DND-41 (cell line): ENCODE data around the gene OLFML1.

ENCODE experiments used
- ATAC-seq: fragments of 200-7000 bp; cut with Tn5 transposase; 3 replicates; pipeline ENCODE4 v1.9.1; 2021; ENCODE audit warnings: low read depth; ENCODE audit not compliant: insufficient read depth
- DNase-seq: peaks from one replicate; pipeline ENCODE4 v3.0.0-alpha.2; 2020
- H2AFZ ChIP-seq: 2 replicates; pipeline ENCODE4 v1.6.0; 2012; ENCODE audit warnings: low read depth, low read length
- H3K27ac ChIP-seq: 2 replicates; pipeline ENCODE4 v1.5.1; 2012; ENCODE audit warnings: low read length, inconsistent platforms
- H3K27me3 ChIP-seq: fragments of 200-600 bp; sonication (generic); 2 replicates; pipeline ENCODE4 v1.6.0; 2012; ENCODE audit warnings: low read length, mild to moderate bottlenecking, inconsistent platforms; ENCODE audit not compliant: insufficient read depth, poor library complexity
- H3K36me3 ChIP-seq: 2 replicates; pipeline ENCODE4 v1.5.1; 2012; ENCODE audit warnings: low read length, inconsistent platforms; ENCODE audit not compliant: insufficient read depth
- H3K4me1 ChIP-seq: 2 replicates; pipeline ENCODE4 v1.5.1; 2012; ENCODE audit warnings: mild to moderate bottlenecking, low read length; ENCODE audit not compliant: insufficient read depth
- H3K4me2 ChIP-seq: 2 replicates; pipeline ENCODE4 v1.6.0; 2012; ENCODE audit warnings: mild to moderate bottlenecking, moderate library complexity, low read length, inconsistent platforms; ENCODE audit not compliant: insufficient read depth
- H3K4me3 ChIP-seq, 2 experiments: fragments of 200-600 bp in 1 of 2; shearing (Covaris generic) in 1 of 2; 2 replicates each; pipeline ENCODE4 v1.5.1; 2012 to 2016; ENCODE audit warnings: inconsistent platforms in 2 of 2, low read length in 2 of 2, mild to moderate bottlenecking in 2 of 2, low read depth in 1 of 2, moderate library complexity in 1 of 2
- H3K79me2 ChIP-seq: 2 replicates; pipeline ENCODE4 v1.6.0; 2012; ENCODE audit warnings: low read length, inconsistent platforms; ENCODE audit not compliant: insufficient read depth
- H3K9ac ChIP-seq: 2 replicates; pipeline ENCODE4 v1.6.0; 2012; ENCODE audit warnings: low read depth, mild to moderate bottlenecking, inconsistent platforms, low read length, moderate library complexity
- H3K9me3 ChIP-seq: 2 replicates; pipeline ENCODE4 v1.5.1; 2012; ENCODE audit warnings: low read length, moderate library complexity, mild to moderate bottlenecking, inconsistent platforms; ENCODE audit not compliant: insufficient read depth, severe bottlenecking
- H4K20me1 ChIP-seq: 2 replicates; pipeline ENCODE4 v1.6.0; 2012; ENCODE audit warnings: low read length; ENCODE audit not compliant: insufficient read depth
- EZH2 ChIP-seq: IDR thresholded peaks from 3 replicates; pipeline ENCODE4 v1.6.1; 2012; ENCODE audit warnings: borderline replicate concordance, low read depth, mild to moderate bottlenecking, moderate library complexity, low read length, inconsistent platforms; ENCODE audit not compliant: severe bottlenecking
- TF ChIP-seq, protein P1 (sequence below): IDR thresholded peaks from 2 replicates; pipeline ENCODE4 v1.5.1; 2012; ENCODE audit warnings: borderline replicate concordance, low read length, moderate library complexity, mild to moderate bottlenecking; ENCODE audit not compliant: poor library complexity, severe bottlenecking; ENCODE audit errors: extremely low read depth

The OLFML1 gene

DNA sequence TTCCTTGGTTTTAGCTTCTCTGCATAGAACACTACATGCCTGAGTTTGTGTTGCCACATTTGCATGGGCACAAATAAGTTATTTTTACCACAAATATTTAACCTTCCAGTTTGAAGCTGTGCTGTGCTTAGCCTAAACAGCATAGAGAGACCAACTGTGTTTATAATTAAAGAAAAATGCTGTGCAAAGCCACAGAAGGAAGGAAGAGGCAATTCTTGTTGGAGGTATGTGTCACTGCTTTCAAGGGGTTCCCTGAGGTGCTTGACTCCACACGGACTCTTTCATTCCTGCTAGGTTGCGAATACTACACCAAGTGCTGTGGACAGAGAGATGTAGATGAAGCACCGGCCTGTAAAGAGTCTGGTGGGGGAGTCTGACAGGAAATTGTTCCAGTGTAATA is 47.6 kb upstream of the OLFML1 start:
- Histone ChIP-seq H4K20me1 (no peaks in the 10 kb centered on the region), H3K9me3 (no peaks in the 10 kb centered on the region), H3K79me2 (no peaks in the 10 kb centered on the region), H3K9ac (no peak overlapping the region), H3K36me3 (no peaks in the 10 kb centered on the region), H3K27me3 (no peaks in the 10 kb centered on the region), H3K4me2 (no peak overlapping the region), H3K4me1 (peaks cover 5% of the 10 kb centered on the region; the same call in 1 of the 2 replicates), H3K4me3 (no peak overlapping the region), H3K27ac (no peak overlapping the region), H2AFZ (no peak overlapping the region)
- DNase-seq (no peak), ATAC-seq (no peak)
- TF ChIP-seq, protein P1, sequence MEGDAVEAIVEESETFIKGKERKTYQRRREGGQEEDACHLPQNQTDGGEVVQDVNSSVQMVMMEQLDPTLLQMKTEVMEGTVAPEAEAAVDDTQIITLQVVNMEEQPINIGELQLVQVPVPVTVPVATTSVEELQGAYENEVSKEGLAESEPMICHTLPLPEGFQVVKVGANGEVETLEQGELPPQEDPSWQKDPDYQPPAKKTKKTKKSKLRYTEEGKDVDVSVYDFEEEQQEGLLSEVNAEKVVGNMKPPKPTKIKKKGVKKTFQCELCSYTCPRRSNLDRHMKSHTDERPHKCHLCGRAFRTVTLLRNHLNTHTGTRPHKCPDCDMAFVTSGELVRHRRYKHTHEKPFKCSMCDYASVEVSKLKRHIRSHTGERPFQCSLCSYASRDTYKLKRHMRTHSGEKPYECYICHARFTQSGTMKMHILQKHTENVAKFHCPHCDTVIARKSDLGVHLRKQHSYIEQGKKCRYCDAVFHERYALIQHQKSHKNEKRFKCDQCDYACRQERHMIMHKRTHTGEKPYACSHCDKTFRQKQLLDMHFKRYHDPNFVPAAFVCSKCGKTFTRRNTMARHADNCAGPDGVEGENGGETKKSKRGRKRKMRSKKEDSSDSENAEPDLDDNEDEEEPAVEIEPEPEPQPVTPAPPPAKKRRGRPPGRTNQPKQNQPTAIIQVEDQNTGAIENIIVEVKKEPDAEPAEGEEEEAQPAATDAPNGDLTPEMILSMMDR, result no peak
- no peak for TF ChIP-seq EZH2

DNA sequence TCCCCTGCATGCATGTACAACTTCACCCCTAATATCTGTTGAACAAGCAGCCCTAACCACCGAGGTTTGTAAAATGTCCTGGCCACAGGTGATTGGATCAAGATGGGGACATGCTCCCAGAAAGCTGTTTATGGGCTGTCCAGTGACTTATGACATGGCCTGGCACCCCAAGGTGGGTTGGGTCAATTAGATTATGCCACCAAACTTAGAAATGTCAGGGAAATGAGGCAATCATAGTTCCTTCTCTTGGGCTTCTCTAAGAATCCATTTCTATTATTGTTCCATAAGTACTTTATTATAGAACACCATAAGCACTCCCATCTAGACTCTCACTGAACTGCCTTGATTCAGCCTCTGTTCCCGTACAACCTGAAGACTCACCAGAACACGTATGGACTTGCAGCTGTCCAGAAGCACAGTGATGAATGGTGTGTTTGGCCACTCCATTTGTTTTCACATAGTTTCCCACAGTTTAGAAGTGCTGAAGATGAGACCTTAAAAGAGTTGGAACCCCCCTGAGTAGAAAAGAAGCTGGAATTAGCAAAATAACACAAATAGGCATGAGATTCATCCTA is 45.5 kb upstream of the OLFML1 start:
- DNase-seq (no peak), ATAC-seq (no peak)
- Histone ChIP-seq H3K4me1 (peaks cover 5% of the 10 kb centered on the region; the same call in 1 of the 2 replicates), H3K9me3 (no peaks in the 10 kb centered on the region), H2AFZ (no peak overlapping the region), H3K4me3 (no peak overlapping the region), H3K27me3 (peaks cover 3% of the 10 kb centered on the region), H3K9ac (no peak overlapping the region), H3K79me2 (no peaks in the 10 kb centered on the region), H3K27ac (no peak overlapping the region), H3K4me2 (no peak overlapping the region), H4K20me1 (no peaks in the 10 kb centered on the region; the same call in 1 of the 2 replicates), H3K36me3 (no peaks in the 10 kb centered on the region)
- no peak for TF ChIP-seq EZH2
- TF ChIP-seq, protein P1, result no peak

DNA sequence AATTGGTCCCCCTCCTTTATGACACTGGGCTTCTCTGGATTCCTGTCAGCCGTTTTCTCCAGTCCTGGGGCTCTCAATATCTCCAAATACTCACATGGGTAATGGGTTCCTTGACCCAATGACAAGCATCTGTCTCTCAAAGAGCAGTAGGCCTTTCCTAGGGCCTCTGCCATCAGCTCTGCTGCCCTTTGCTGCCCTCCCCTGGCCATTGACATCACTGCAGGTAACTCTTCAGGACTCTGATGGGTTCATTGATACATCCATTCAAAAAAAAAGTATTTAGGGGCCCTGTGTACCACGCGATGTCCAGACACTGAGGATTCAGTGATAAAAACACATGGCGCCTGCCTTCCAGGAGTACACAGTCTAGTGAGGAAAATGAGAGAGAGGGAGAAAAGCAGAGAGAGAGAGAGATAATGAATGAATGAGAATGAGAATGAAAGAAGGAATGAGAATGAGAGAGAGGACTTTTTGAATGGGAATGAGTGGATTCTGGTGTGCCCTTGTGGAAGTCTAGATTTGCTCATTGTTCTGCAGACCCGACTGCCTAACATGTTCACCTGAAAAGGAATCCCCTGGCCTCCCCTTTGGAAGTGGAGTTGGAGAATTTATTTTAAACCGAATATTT is 42.6 kb upstream of the OLFML1 start:
- no peaks in the 10 kb centered on the region for H3K36me3 ChIP-seq
- no peak overlapping the region for H3K9ac ChIP-seq
- H3K4me2 ChIP-seq, result no peak overlapping the region
- no peaks in the 10 kb centered on the region for H3K9me3 ChIP-seq
- H2AFZ ChIP-seq, result no peak overlapping the region
- H3K27ac ChIP-seq, result no peak overlapping the region
- no peaks in the 10 kb centered on the region for H3K4me1 ChIP-seq
- TF ChIP-seq EZH2, result no peak
- TF ChIP-seq, protein P1, result peak; percentile 88
- H3K4me3 ChIP-seq, result no peak overlapping the region
- no peaks in the 10 kb centered on the region; the same call in 1 of the 2 replicates for H4K20me1 ChIP-seq
- H3K27me3 ChIP-seq, result peaks cover 10% of the 10 kb centered on the region
- ATAC-seq, result peak; percentile 76
- H3K79me2 ChIP-seq, result no peaks in the 10 kb centered on the region
- peak; percentile 66 for DNase-seq
